ENCODE data around the gene SLC9A9. TPM values are rescaled to one million over a fixed set of nuclear protein-coding genes. Genes with fewer than 3 reads are reported as not detected.

SLC9A9 gene
- total and polyA plus RNA-seq, 2 of the 8 experiments (the other 6 are each of a cell fraction or from before 2014, with no cell fraction given): 0.48 to 1.1 TPM

- H3K9ac ChIP-seq (replicated peaks in 1 of 4; ENCODE audit: extremely low read depth in 1 of 4, low read depth in 3 of 4, low read length in 3 of 4): no peak overlapping the region
- H3K18ac ChIP-seq (ENCODE audit: extremely low read depth, low read length): no peak overlapping the region
- no peak overlapping the region for H2BK12ac ChIP-seq (ENCODE audit: low read depth, low read length)
- TF ChIP-seq JUND (IDR thresholded peaks at IDR 0.05; ENCODE audit: low read length) (no peak), SRF (IDR thresholded peaks at IDR 0.05; ENCODE audit: low read depth, low read length) (no peak), MAFK (IDR thresholded peaks at IDR 0.05; ENCODE audit: low read depth, low read length) (no peak), NRF1 (IDR thresholded peaks at IDR 0.05; ENCODE audit: low read depth, low read length) (no peak), EZH2 (IDR thresholded peaks at IDR 0.05; ENCODE audit: low read depth, low read length, severe bottlenecking) (no peak)
- TF ChIP-seq, protein P1, sequence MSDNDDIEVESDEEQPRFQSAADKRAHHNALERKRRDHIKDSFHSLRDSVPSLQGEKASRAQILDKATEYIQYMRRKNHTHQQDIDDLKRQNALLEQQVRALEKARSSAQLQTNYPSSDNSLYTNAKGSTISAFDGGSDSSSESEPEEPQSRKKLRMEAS (IDR thresholded peaks at IDR 0.05): no peak
- H4K8ac ChIP-seq (ENCODE audit: extremely low read depth, insufficient read depth, low read length): no peak overlapping the region
- CTCF ChIA-PET (ENCODE audit: partially characterized antibody): interaction anchor here (0.7 to 1.0 kb wide), 2 partner anchors 13 to 166 kb away, joined by 3 read pairs; no protein-coding TSS in a partner anchor
- H3K27me3 ChIP-seq (replicated peaks in 1 of 4; ENCODE audit: control insufficient read depth in 3 of 4, extremely low read depth in 1 of 4, insufficient read depth in 3 of 4, low read length in 3 of 4): no peaks in the 10 kb centered on the region
- H4K20me1 ChIP-seq (replicated peaks in 1 of 2; ENCODE audit: control insufficient read depth in 1 of 2, insufficient read depth in 2 of 2, low read length in 2 of 2): no peaks in the 10 kb centered on the region
- H3K14ac ChIP-seq (ENCODE audit: insufficient read length): no peak overlapping the region
- no peak overlapping the region for H4K5ac ChIP-seq (ENCODE audit: insufficient read length, low read depth, low read length)
- H2BK120ac ChIP-seq (replicated peaks; ENCODE audit: low read depth, low read length): no peak overlapping the region
- no peaks in the 10 kb centered on the region for H3K36me3 ChIP-seq (ENCODE audit: control insufficient read depth in 2 of 4, insufficient read depth in 4 of 4, low read length in 3 of 4)
- no peak overlapping the region for H3K27ac ChIP-seq (ENCODE audit: low read depth, low read length)
- H2BK5ac ChIP-seq (ENCODE audit: low read depth, low read length): no peak overlapping the region
- H3K79me2 ChIP-seq (ENCODE audit: control insufficient read depth in 1 of 2, insufficient read depth in 2 of 2, low read length in 2 of 2): no peaks in the 10 kb centered on the region
- no peak overlapping the region for H3K4ac ChIP-seq (replicated peaks; ENCODE audit: insufficient read length, low read depth, low read length)
- no peak overlapping the region for H2AFZ ChIP-seq (ENCODE audit: low read length)
- POLR2A ChIA-PET (ENCODE audit: partially characterized antibody): no interaction called here
- no peaks in the 10 kb centered on the region for H3K9me3 ChIP-seq (ENCODE audit: insufficient read depth in 2 of 2, low read depth in 1 of 2, low read length in 1 of 2)
- H4K91ac ChIP-seq (replicated peaks; ENCODE audit: insufficient read length, low read length): no peak overlapping the region
- FAIRE-seq: no peak
- no peak overlapping the region for H3K4me3 ChIP-seq (ENCODE audit: extremely low read depth in 1 of 4, insufficient read depth in 2 of 4, low read depth in 3 of 4, low read length in 4 of 4)
- H3K4me2 ChIP-seq (ENCODE audit: insufficient read depth in 1 of 2, low read depth in 2 of 2, low read length in 2 of 2): no peak overlapping the region
- H2BK15ac ChIP-seq (ENCODE audit: low read length): no peak overlapping the region
- no peak overlapping the region for H3K56ac ChIP-seq (replicated peaks; ENCODE audit: insufficient read length, low read depth, low read length)
- no peak for DNase-seq (ENCODE audit: low read depth in 1 of 2, low spot score in 2 of 2)
- no peaks in the 10 kb centered on the region for H3K23me2 ChIP-seq (ENCODE audit: low read depth, low read length)
- H3K79me1 ChIP-seq (ENCODE audit: low read depth, low read length): no peaks in the 10 kb centered on the region
- H2AK5ac ChIP-seq (ENCODE audit: low read depth, low read length): no peak overlapping the region
- H3K4me1 ChIP-seq (replicated peaks in 1 of 4; ENCODE audit: control insufficient read depth in 3 of 4, insufficient read depth in 4 of 4, low read length in 3 of 4): no peaks in the 10 kb centered on the region
- H3K23ac ChIP-seq (ENCODE audit: insufficient read length): no peak overlapping the region
- 83% methylated on average over 2 of the region's 2 CpGs; no CpG with 5 or more reads in 1 of the 2 experiments for WGBS, 2 experiments (ENCODE audit: extremely low coverage in 1 of 2, insufficient coverage in 1 of 2, insufficient read length in 1 of 2, insufficient replicate concordance in 2 of 2, low coverage in 1 of 2, low lambda C conversion rate in 2 of 2, missing lambda C conversion rate in 1 of 2)
- no peak overlapping the region for H2BK20ac ChIP-seq (ENCODE audit: low read length)
These were observed 630.0 kb downstream of the SLC9A9 start for GRCh38 chr3:143218166-143218835.
